T-helper 1 cell treated with Interleukin-12 subunit alpha and Interleukin-12 subunit beta and Interleukin-4 antibody, amounts not matched to agents 30 ng/mL and 1 ng/mL, for 36 hours (primary cell): Measurements from ENCODE around the gene NTSR1. TPM values are rescaled to one million over a fixed set of nuclear protein-coding genes. Genes with fewer than 3 reads are reported as not detected.
"Not testable (repeated sequence)": the region's sequence is repeated elsewhere in the genome, so short reads cannot be mapped to it uniquely, and the experiment has no call there.

Experiments used
- intact Hi-C: fragments of 100-400 bp; cut with micrococcal nuclease; formaldehyde crosslinking; loops from one replicate; pipeline ENCODE4 v1.15.1; 2024
- total RNA-seq: library from RNA; stranded (reverse); gene quantifications from 2 replicates; pipeline ENCODE4 v1.2.3, GENCODE V29; 2022

The NTSR1 gene
- total RNA-seq, 1 donor from 2014 or later, result not detected

- intact Hi-C loops, result no loop called here
Measured at GRCh38 chr20:62671765-62672164, 36.9 kb upstream of the NTSR1 start.

- intact Hi-C loops, result no loop called here
Measured at GRCh38 chr20:62674370-62674769, 34.3 kb upstream of the NTSR1 start.

- intact Hi-C loops, result no loop called here
Measured at GRCh38 chr20:62675156-62675876, 33.3 kb upstream of the NTSR1 start.

DNA sequence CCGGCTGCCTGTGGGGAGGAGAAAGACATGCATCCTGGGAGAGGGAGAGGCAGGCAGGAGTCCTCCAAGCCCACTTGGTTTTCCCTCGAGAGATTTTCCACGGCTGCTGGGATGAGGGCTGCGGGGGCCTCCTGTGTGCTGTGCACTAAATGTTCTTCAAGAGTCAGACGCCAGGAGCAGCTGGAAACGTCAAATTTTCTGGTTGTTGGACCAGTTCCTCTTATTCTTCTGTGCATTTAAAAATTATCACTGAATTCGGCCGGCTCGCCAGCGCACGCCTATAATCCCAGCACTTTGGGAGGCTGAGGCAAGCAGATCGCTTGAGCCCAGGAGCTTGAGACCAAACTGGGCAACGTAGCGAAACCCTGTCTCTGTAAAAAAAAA lies 32.8 kb upstream of the NTSR1 start:
- intact Hi-C loops, result no loop called here

DNA sequence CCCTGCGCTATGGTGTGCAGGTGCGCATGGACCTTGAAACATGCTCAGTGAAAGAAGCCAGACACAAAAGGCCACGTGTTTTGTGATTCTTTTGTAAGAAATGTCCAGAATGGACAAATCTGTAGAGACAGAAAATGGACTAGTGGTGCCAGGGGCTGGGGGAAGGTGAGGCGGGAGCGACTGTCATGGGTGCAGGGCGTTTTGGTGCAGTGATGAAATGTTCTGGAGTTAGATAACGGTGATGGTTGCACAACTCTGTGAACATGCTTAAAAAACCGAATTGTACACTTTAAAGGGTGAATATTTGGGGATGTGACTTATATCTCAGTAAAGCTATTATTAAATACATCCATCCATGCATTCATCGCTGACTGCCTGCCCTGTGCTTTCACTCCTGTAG lies 31.7 kb upstream of the NTSR1 start:
- intact Hi-C loops, result no loop called here

DNA sequence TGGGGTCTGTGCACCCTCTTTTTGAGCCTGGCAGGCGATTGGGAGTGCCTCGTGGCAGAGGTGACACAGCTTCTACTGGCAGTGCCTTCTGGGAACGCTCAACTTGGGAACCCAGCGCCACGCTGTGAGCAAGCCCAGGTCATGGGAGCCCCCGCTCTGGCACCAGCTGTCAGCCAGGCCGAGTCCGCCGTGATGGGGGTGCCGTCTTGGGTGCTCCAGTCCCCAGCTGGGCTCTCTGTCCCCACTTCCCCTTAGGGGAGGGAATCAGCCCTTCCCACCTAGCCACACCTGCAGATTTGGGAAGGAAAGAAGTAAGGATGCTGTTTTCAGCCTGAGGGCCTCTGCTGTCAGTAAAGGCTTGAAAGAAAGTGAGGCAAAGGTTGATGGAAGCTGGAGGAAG lies 31.0 kb upstream of the NTSR1 start:
- intact Hi-C loops, result no loop called here

DNA sequence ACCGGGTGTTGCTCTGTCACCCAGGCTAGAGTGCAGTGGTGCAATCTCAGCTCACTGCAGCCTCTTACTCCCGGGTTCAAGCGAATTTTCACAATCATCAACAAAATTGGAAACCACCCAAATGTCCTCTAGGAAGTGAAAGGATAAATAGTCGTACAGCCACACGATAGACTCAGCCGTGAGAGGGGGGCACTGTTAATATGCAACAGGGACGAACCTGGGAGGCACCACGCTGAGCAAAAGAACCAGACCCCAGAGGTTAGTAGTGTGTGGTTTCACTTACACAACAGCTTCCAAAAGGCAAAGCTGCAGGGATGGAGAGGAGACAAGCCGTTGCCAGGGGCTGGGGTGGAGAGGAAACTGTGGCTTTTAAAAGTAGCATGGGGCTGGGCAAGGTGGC lies 30.1 kb upstream of the NTSR1 start:
- intact Hi-C loops, result no loop called here

GRCh38 chr20:62679978-62680589 lies 28.6 kb upstream of the NTSR1 start:
- intact Hi-C loops, result no loop called here

- intact Hi-C loops, result no loop called here
Measured at GRCh38 chr20:62682912-62683517, 25.6 kb upstream of the NTSR1 start.

GRCh38 chr20:62683660-62684322 lies 24.8 kb upstream of the NTSR1 start:
- intact Hi-C loops, result not testable (repeated sequence)

DNA sequence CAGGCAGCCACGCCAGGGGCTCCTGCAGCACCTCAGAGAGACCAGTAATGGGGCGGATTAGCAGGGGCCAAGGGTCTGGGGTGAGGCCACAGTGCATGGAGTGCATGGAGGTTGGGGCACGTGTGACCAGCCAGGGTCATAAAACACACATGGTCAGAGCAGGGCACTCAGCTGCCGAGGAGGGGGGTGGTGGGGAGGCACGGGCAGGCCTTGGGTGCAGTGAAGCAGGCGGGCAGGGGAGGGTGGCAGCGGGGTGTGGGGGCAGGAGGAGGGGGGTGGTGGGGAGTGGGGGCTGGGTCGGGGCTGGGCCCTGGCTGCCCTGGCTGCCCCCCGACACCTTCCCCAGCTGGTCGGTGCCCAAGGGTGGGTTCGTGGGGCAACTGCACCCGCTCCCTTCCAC lies 23.7 kb upstream of the NTSR1 start:
- intact Hi-C loops, result loop anchor here (5.0 kb wide), 1 partner anchor 57 kb away; no protein-coding TSS in a partner anchor

GRCh38 chr20:62685781-62686555 lies 22.7 kb upstream of the NTSR1 start:
- intact Hi-C loops, result loop anchor here (5.0 kb wide), 1 partner anchor 56 kb away; no protein-coding TSS in a partner anchor

DNA sequence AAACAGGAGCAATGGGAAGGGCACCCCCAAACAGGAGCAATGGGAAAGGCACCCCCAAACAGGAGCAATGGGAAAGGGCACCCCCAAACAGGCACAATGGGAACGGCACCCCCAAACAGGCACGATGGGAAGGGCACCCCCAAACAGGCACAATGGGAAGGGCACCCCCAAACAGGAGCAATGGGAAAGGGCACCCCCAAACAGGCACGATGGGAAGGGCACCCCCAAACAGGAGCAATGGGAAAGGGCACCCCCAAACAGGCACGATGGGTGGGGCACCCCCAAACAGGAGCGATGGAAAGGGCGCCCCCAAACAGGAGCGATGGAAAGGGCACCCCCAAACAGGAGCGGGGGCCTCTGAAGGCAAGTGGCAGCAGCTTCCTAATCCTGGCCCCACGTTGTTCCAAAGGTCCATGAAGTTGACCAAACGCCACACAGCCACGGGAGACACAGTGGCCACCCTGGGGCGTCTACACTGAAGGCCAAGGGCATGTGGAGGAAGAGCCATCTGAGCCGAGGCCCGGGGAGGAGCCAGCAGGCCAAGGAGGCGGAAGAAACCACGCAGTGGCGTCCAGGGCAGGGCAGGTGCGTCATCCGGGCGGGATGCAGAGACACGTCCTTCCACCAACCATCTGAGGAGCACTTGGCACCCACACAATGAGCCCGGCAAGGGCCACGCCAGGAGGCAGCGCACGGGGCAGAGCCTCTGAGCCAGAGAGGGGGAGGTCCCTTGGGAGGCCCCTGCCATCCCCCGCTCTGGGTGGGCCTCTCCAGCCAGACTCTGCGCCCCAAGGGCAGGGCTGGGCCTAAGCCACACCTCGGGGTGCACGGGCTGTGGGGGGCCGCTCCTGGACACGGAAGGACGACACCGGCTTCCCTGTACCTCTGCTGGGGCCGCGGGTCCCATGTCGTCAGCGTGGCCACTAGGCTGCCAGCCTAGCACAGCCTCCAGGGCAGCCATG lies 21.5 kb upstream of the NTSR1 start:
- intact Hi-C loops, result loop anchor here (5.0 kb wide), 1 partner anchor 55 kb away; no protein-coding TSS in a partner anchor

DNA sequence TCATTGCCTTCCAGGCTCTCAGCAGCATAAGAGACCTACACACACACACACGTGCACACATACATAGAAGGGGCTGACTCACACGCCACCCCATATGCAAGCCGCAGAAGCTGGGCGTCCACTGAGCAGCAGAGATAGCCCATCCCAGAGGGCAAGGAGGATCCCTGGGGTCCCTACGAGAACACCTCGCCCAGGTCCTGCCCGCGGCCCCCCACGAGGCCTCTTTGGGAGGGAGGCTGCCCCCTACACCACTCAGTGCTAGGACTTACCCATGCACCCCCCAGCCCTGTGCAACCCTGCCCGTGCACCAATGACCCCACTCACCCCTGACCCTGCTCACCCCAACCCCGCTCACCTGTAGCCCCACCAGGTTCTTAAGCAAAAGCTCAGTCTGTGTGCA lies 20.6 kb upstream of the NTSR1 start:
- intact Hi-C loops, result loop anchor here (5.0 kb wide), 1 partner anchor 54 kb away; no protein-coding TSS in a partner anchor

GRCh38 chr20:62688855-62689460 lies 19.7 kb upstream of the NTSR1 start:
- intact Hi-C loops, result loop anchor here (5.0 kb wide), 1 partner anchor 53 kb away; no protein-coding TSS in a partner anchor

GRCh38 chr20:62689861-62690260 lies 18.8 kb upstream of the NTSR1 start:
- intact Hi-C loops, result loop anchor here (5.0 kb wide), 1 partner anchor 52 kb away; no protein-coding TSS in a partner anchor

DNA sequence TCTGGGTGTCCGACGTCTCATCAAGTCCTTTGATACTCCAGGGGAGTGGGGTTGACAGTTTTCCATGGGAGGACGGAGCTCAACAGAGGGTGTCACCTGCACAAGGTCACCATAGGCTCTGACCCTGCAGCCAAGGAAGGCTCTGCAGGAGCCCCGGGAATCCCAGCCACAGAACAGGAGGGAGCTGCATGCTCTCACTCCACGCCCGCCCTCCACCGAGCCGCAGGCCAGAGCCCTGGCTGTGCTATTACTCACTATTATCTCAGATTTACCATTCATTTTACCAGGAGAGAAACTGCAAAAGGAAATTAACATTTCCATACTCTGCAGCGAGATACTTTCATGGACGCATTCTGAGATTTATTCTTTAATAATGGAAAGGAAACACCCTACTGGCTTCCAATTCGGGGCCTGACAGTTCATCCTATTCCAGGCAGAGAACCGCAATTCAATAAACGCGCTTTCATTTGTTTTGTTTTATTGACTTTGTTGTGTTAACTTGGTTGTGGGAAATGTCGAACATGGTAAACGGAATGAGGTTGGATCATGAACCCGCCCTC lies 18.3 kb upstream of the NTSR1 start:
- intact Hi-C loops, result no loop called here

DNA sequence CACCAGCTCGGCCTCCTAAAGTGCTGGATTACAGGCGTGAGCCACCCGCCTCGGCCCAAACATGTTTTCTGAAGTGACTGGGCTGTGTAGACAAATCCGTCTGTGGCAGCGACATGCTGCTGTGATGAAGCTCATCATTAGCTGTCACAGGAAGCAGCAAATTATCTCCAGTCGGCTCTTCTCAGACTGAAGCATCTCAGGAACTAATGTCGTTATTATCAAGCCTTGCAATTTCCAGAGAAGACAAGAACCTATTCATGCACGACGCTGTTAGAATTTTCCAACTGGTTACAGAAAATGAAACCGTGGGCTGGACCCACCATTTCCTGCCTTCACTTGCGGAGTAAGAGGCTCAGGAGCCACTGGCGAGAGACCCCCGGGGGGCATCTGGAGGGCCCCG lies 17.1 kb upstream of the NTSR1 start:
- intact Hi-C loops, result no loop called here

GRCh38 chr20:62692176-62692575 lies 16.5 kb upstream of the NTSR1 start:
- intact Hi-C loops, result no loop called here
